Measurements from ENCODE around the gene DDB1.

DNA sequence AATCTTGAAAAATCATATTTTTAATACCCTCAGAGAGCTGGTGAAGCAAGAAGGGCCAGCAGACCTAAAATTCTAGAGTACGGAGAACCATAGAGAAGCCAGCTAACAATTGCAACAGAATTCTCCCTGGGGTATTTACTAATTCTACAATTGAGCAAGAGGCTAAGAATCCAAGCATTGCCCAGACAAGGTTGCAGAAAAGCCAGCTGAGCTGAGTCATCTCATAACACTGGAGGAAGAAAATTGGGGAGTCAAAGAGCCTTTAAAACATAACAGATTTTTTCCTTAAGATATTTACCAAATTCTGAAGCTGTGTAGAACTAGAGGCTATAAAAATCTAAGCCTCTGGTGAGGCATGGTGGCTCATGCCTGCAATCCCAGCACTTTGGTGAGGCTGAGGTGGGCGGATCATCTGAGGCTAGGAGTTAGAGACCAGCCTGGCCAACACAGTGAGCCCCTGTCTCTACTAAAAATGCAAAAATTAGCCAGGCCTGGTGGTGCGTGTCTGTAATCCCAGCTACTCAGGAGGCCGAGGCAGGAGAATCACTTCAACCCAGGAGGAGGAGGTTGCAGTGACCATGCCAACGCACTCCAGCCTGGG lies 45.9 kb upstream of the DDB1 start:
- TF ChIP-seq POLR2A (IDR thresholded peaks at IDR 0.05; ENCODE audit: low read depth, low read length) (no peak), POLR2AphosphoS5 (IDR thresholded peaks at IDR 0.05; ENCODE audit: low read depth, low read length) (no peak), SPI1 (IDR thresholded peaks at IDR 0.05; ENCODE audit: low read depth, low read length) (no peak), TAF1 (IDR thresholded peaks at IDR 0.05; ENCODE audit: low read depth, low read length) (no peak), POU2F2 (IDR thresholded peaks at IDR 0.05; ENCODE audit: low read depth, low read length) (no peak)
